HCT116 (cell line): Measurements from ENCODE around the gene VPS41.

Experiments
- EZH2phosphoT487 ChIP-seq: fragments of 200-600 bp; IDR thresholded peaks from 2 replicates; pipeline ENCODE4 v1.6.1; 2018; ENCODE audit warnings: antibody characterized with exemption, borderline replicate concordance
- POLR2AphosphoS5 ChIP-seq: IDR thresholded peaks from 2 replicates; pipeline ENCODE4 v1.6.1; 2011; ENCODE audit warnings: mild to moderate bottlenecking, low read depth, low read length, moderate library complexity
- TF ChIP-seq, protein P1 (sequence below), 3 experiments: fragments of 200-600 bp in 1 of 3; sonication (generic) in 1 of 3; IDR thresholded peaks in 2 of 3; conservative IDR thresholded peaks in 1 of 3; 2 replicates each; pipeline ENCODE4 v1.5.1; 2012 to 2017; ENCODE audit warnings: low read depth in 2 of 3, low read length in 2 of 3, antibody characterized with exemption in 1 of 3, borderline replicate concordance in 1 of 3, control low read depth in 1 of 3, mild to moderate bottlenecking in 1 of 3, mixed read lengths in 1 of 3, mixed run types in 1 of 3, moderate library complexity in 1 of 3; ENCODE audit not compliant: insufficient read depth in 1 of 3

GRCh38 chr7:38940774-38941173 is 31.8 kb upstream of the VPS41 start:
- TF ChIP-seq, protein P1, sequence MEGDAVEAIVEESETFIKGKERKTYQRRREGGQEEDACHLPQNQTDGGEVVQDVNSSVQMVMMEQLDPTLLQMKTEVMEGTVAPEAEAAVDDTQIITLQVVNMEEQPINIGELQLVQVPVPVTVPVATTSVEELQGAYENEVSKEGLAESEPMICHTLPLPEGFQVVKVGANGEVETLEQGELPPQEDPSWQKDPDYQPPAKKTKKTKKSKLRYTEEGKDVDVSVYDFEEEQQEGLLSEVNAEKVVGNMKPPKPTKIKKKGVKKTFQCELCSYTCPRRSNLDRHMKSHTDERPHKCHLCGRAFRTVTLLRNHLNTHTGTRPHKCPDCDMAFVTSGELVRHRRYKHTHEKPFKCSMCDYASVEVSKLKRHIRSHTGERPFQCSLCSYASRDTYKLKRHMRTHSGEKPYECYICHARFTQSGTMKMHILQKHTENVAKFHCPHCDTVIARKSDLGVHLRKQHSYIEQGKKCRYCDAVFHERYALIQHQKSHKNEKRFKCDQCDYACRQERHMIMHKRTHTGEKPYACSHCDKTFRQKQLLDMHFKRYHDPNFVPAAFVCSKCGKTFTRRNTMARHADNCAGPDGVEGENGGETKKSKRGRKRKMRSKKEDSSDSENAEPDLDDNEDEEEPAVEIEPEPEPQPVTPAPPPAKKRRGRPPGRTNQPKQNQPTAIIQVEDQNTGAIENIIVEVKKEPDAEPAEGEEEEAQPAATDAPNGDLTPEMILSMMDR (IDR thresholded peaks at IDR 0.05 in 2 of 3, conservative IDR thresholded peaks at IDR 0.05 in 1 of 3; ENCODE audit: borderline replicate concordance in 1 of 3, insufficient read depth in 1 of 3, low read depth in 2 of 3, low read length in 2 of 3): no peak
- TF ChIP-seq POLR2AphosphoS5: no peak
- TF ChIP-seq EZH2phosphoT487: no peak
